ENCODE data around the gene LSG1.

The LSG1 gene

GRCh38 chr3:194671900-194672808 lies at the start of gene LSG1:
Gene LSG1, minus strand, starts transcription at chr3:194672191. Its CDS starts 29 bp downstream, at chr3:194672162.
- peak; percentile 90 for ATAC-seq (ENCODE audit: low read depth)
- H3K4me3 Mint-ChIP-seq: peak within 1 kb of the TSS; percentile 100
- H3K4me1 Mint-ChIP-seq: peaks cover 22% of the 10 kb centered on the region
- H3K9me3 Mint-ChIP-seq: no peaks in the 10 kb centered on the region
- DNase-seq (ENCODE audit: low spot score in 2 of 2): peak; percentile 72 to 88
- H3K27ac Mint-ChIP-seq: peak within 1 kb of the TSS; percentile 99
- H3K27me3 Mint-ChIP-seq: peaks cover 4% of the 10 kb centered on the region
- H3K36me3 Mint-ChIP-seq: peaks cover 14% of the 10 kb centered on the region

- H3K27me3 Mint-ChIP-seq: no peaks in the 10 kb centered on the region
- H3K9me3 Mint-ChIP-seq: no peaks in the 10 kb centered on the region
- ATAC-seq (ENCODE audit: low read depth) (no peak), DNase-seq (ENCODE audit: low spot score in 2 of 2) (no peak)
- H3K4me1 Mint-ChIP-seq: peaks cover 10% of the 10 kb centered on the region
- no peak overlapping the region for H3K27ac Mint-ChIP-seq
- H3K36me3 Mint-ChIP-seq: no peaks in the 10 kb centered on the region
- H3K4me3 Mint-ChIP-seq: no peak overlapping the region
Measured at GRCh38 chr3:194720048-194720447, 48.1 kb upstream of the LSG1 start.

GRCh38 chr3:194718079-194718478 lies 46.1 kb upstream of the LSG1 start:
- no peaks in the 10 kb centered on the region for H3K27me3 Mint-ChIP-seq
- peaks cover 3% of the 10 kb centered on the region for H3K4me1 Mint-ChIP-seq
- no peak for DNase-seq (ENCODE audit: low spot score in 2 of 2)
- no peak for ATAC-seq (ENCODE audit: low read depth)
- H3K27ac Mint-ChIP-seq: no peak overlapping the region
- H3K4me3 Mint-ChIP-seq: no peak overlapping the region
- no peaks in the 10 kb centered on the region for H3K36me3 Mint-ChIP-seq
- H3K9me3 Mint-ChIP-seq: no peaks in the 10 kb centered on the region

- no peak overlapping the region for H3K4me3 Mint-ChIP-seq
- no peaks in the 10 kb centered on the region for H3K36me3 Mint-ChIP-seq
- DNase-seq (ENCODE audit: low spot score in 2 of 2): no peak
- H3K9me3 Mint-ChIP-seq: no peaks in the 10 kb centered on the region
- no peaks in the 10 kb centered on the region for H3K4me1 Mint-ChIP-seq
- no peaks in the 10 kb centered on the region for H3K27me3 Mint-ChIP-seq
- ATAC-seq (ENCODE audit: low read depth): no peak
- no peak overlapping the region for H3K27ac Mint-ChIP-seq
Measured at GRCh38 chr3:194715022-194715800, 43.2 kb upstream of the LSG1 start.

GRCh38 chr3:194714564-194714963 lies 42.6 kb upstream of the LSG1 start:
- Mint-ChIP-seq H3K9me3 (no peaks in the 10 kb centered on the region), H3K4me3 (no peak overlapping the region), H3K4me1 (no peaks in the 10 kb centered on the region), H3K27ac (no peak overlapping the region), H3K36me3 (no peaks in the 10 kb centered on the region), H3K27me3 (no peaks in the 10 kb centered on the region)
- ATAC-seq (ENCODE audit: low read depth): no peak
- DNase-seq (ENCODE audit: low spot score in 2 of 2): no peak

- Mint-ChIP-seq H3K27ac (no peak overlapping the region), H3K4me3 (no peak overlapping the region), H3K27me3 (no peaks in the 10 kb centered on the region), H3K9me3 (no peaks in the 10 kb centered on the region), H3K36me3 (no peaks in the 10 kb centered on the region), H3K4me1 (no peaks in the 10 kb centered on the region)
- DNase-seq (ENCODE audit: low spot score in 2 of 2): no peak
- no peak for ATAC-seq (ENCODE audit: low read depth)
Measured at GRCh38 chr3:194714137-194714455, 42.1 kb upstream of the LSG1 start.

- H3K4me3 Mint-ChIP-seq: no peak overlapping the region
- no peak for DNase-seq (ENCODE audit: low spot score in 2 of 2)
- H3K36me3 Mint-ChIP-seq: no peaks in the 10 kb centered on the region
- H3K4me1 Mint-ChIP-seq: no peaks in the 10 kb centered on the region
- H3K9me3 Mint-ChIP-seq: no peaks in the 10 kb centered on the region
- no peak overlapping the region for H3K27ac Mint-ChIP-seq
- no peaks in the 10 kb centered on the region for H3K27me3 Mint-ChIP-seq
- no peak for ATAC-seq (ENCODE audit: low read depth)
Measured at GRCh38 chr3:194713299-194714136, 41.5 kb upstream of the LSG1 start.

- Mint-ChIP-seq H3K4me3 (no peak overlapping the region), H3K9me3 (peaks cover 3% of the 10 kb centered on the region), H3K27me3 (no peaks in the 10 kb centered on the region), H3K36me3 (no peaks in the 10 kb centered on the region), H3K27ac (no peak overlapping the region), H3K4me1 (no peaks in the 10 kb centered on the region)
- DNase-seq (ENCODE audit: low spot score in 2 of 2) (no peak), ATAC-seq (ENCODE audit: low read depth) (no peak)
Measured at GRCh38 chr3:194711913-194712312, 39.9 kb upstream of the LSG1 start.

GRCh38 chr3:194711286-194711685 lies 39.3 kb upstream of the LSG1 start:
- no peaks in the 10 kb centered on the region for H3K36me3 Mint-ChIP-seq
- no peaks in the 10 kb centered on the region for H3K27me3 Mint-ChIP-seq
- no peak overlapping the region for H3K27ac Mint-ChIP-seq
- peaks cover 3% of the 10 kb centered on the region for H3K9me3 Mint-ChIP-seq
- no peak for ATAC-seq (ENCODE audit: low read depth)
- no peak overlapping the region for H3K4me3 Mint-ChIP-seq
- no peaks in the 10 kb centered on the region for H3K4me1 Mint-ChIP-seq
- no peak for DNase-seq (ENCODE audit: low spot score in 2 of 2)

GRCh38 chr3:194707147-194707540 lies 35.2 kb upstream of the LSG1 start:
- H3K27me3 Mint-ChIP-seq: no peaks in the 10 kb centered on the region
- H3K9me3 Mint-ChIP-seq: peaks cover 3% of the 10 kb centered on the region
- no peaks in the 10 kb centered on the region for H3K36me3 Mint-ChIP-seq
- H3K27ac Mint-ChIP-seq: no peak overlapping the region
- no peak overlapping the region for H3K4me3 Mint-ChIP-seq
- ATAC-seq (ENCODE audit: low read depth) (no peak), DNase-seq (ENCODE audit: low spot score in 2 of 2) (no peak)
- H3K4me1 Mint-ChIP-seq: no peaks in the 10 kb centered on the region

- Mint-ChIP-seq H3K9me3 (peaks cover 3% of the 10 kb centered on the region), H3K27ac (no peak overlapping the region)
Measured at GRCh38 chr3:194705761-194706160, 33.8 kb upstream of the LSG1 start.

GRCh38 chr3:194705227-194705626 lies 33.2 kb upstream of the LSG1 start:
- Mint-ChIP-seq H3K9me3 (peaks cover 3% of the 10 kb centered on the region), H3K27ac (no peak overlapping the region), H3K27me3 (no peaks in the 10 kb centered on the region), H3K4me3 (no peak overlapping the region), H3K36me3 (no peaks in the 10 kb centered on the region), H3K4me1 (no peaks in the 10 kb centered on the region)
- DNase-seq (ENCODE audit: low spot score in 2 of 2) (no peak), ATAC-seq (ENCODE audit: low read depth) (no peak)

More at GRCh38 chr3:194705761-194706160, 33.8 kb upstream of the LSG1 start:
- ATAC-seq (ENCODE audit: low read depth) (no peak), DNase-seq (ENCODE audit: low spot score in 2 of 2) (no peak)
- H3K27me3 Mint-ChIP-seq: no peaks in the 10 kb centered on the region
- no peak overlapping the region for H3K4me3 Mint-ChIP-seq
- no peaks in the 10 kb centered on the region for H3K36me3 Mint-ChIP-seq
- H3K4me1 Mint-ChIP-seq: no peaks in the 10 kb centered on the region

- ATAC-seq (ENCODE audit: low read depth) (no peak), DNase-seq (ENCODE audit: low spot score in 2 of 2) (no peak)
- no peak overlapping the region for H3K27ac Mint-ChIP-seq
- no peaks in the 10 kb centered on the region for H3K4me1 Mint-ChIP-seq
- H3K36me3 Mint-ChIP-seq: no peaks in the 10 kb centered on the region
- H3K9me3 Mint-ChIP-seq: no peaks in the 10 kb centered on the region
- no peak overlapping the region for H3K4me3 Mint-ChIP-seq
- no peaks in the 10 kb centered on the region for H3K27me3 Mint-ChIP-seq
Measured at GRCh38 chr3:194702545-194702944, 30.6 kb upstream of the LSG1 start.

- H3K27me3 Mint-ChIP-seq: no peaks in the 10 kb centered on the region
- ATAC-seq (ENCODE audit: low read depth) (no peak), DNase-seq (ENCODE audit: low spot score in 2 of 2) (no peak)
- H3K9me3 Mint-ChIP-seq: no peaks in the 10 kb centered on the region
- no peak overlapping the region for H3K4me3 Mint-ChIP-seq
- peaks cover 2% of the 10 kb centered on the region for H3K36me3 Mint-ChIP-seq
- no peak overlapping the region for H3K27ac Mint-ChIP-seq
- peaks cover 25% of the 10 kb centered on the region for H3K4me1 Mint-ChIP-seq
Measured at GRCh38 chr3:194696702-194697101, 24.7 kb upstream of the LSG1 start.

All from memory B cell (primary cell).